OCI-LY1 (cell line): ENCODE data around the gene MAST4.

ENCODE experiments used
- H2AFZ ChIP-seq: fragments of 200-600 bp; sonication (generic), shearing (Covaris generic); 2 replicates; pipeline ENCODE4 v1.6.0; 2014; ENCODE audit warnings: antibody characterized with exemption, mild to moderate bottlenecking, low read length
- H3F3A ChIP-seq: fragments of 200-600 bp; sonication (generic), shearing (Covaris generic); 2 replicates; pipeline ENCODE4 v1.6.0; 2014; ENCODE audit warnings: mild to moderate bottlenecking, antibody characterized with exemption, low read length, moderate library complexity; ENCODE audit not compliant: insufficient read depth
- H3K27ac ChIP-seq: fragments of 200-600 bp; sonication (generic); 2 replicates; pipeline ENCODE4 v1.5.1; 2014; ENCODE audit warnings: low read length, mixed run types, mild to moderate bottlenecking, low read depth; ENCODE audit not compliant: poor library complexity, severe bottlenecking
- H3K27me3 ChIP-seq: fragments of 200-600 bp; sonication (generic); 2 replicates; pipeline ENCODE4 v1.6.0; 2014; ENCODE audit warnings: antibody characterized with exemption, mild to moderate bottlenecking, low read length, moderate library complexity; ENCODE audit not compliant: insufficient read depth
- H3K36me3 ChIP-seq: fragments of 200-600 bp; sonication (generic); 2 replicates; pipeline ENCODE4 v1.6.1; 2014; ENCODE audit warnings: mild to moderate bottlenecking, antibody characterized with exemption, low read length, moderate library complexity, mixed read lengths; ENCODE audit not compliant: insufficient read depth
- H3K4me1 ChIP-seq: fragments of 200-600 bp; sonication (generic); 2 replicates; pipeline ENCODE4 v1.5.1; 2014; ENCODE audit warnings: mild to moderate bottlenecking, low read length, moderate library complexity; ENCODE audit not compliant: insufficient read depth, severe bottlenecking
- H3K4me2 ChIP-seq: fragments of 200-600 bp; sonication (generic), shearing (Covaris generic); 2 replicates; pipeline ENCODE4 v1.6.1; 2014; ENCODE audit warnings: low read length
- H3K4me3 ChIP-seq: fragments of 200-600 bp; sonication (generic); 2 replicates; pipeline ENCODE4 v1.5.1; 2014; ENCODE audit warnings: low read length, low read depth, mild to moderate bottlenecking, mixed read lengths; ENCODE audit not compliant: poor library complexity, severe bottlenecking
- H3K79me2 ChIP-seq: fragments of 200-600 bp; shearing (Covaris generic); 2 replicates; pipeline ENCODE4 v1.6.1; 2016; ENCODE audit warnings: mixed run types, low read length, mixed read lengths; ENCODE audit not compliant: insufficient read depth
- H3K9ac ChIP-seq: fragments of 200-600 bp; sonication (generic), shearing (Covaris generic); 2 replicates; pipeline ENCODE4 v1.6.1; 2014; ENCODE audit warnings: mild to moderate bottlenecking, low read length, mixed read lengths
- H3K9me2 ChIP-seq: fragments of 200-600 bp; sonication (generic), shearing (Covaris generic); 2 replicates; pipeline ENCODE4 v1.6.1; 2014; ENCODE audit warnings: low read depth, mild to moderate bottlenecking, low read length, mixed read lengths
- H3K9me3 ChIP-seq: fragments of 200-600 bp; shearing (Covaris generic); 2 replicates; pipeline ENCODE4 v1.6.1; 2014; ENCODE audit warnings: low read length, mixed read lengths
- H4K20me1 ChIP-seq: fragments of 200-600 bp; sonication (generic), shearing (Covaris generic); 2 replicates; pipeline ENCODE4 v1.6.0; 2016; ENCODE audit warnings: mild to moderate bottlenecking, low read length; ENCODE audit not compliant: insufficient read depth
- CTCF ChIP-seq: fragments of 200-600 bp; sonication (generic), shearing (Covaris generic); IDR thresholded peaks from 2 replicates; pipeline ENCODE4 v1.5.1; 2017; ENCODE audit warnings: mild to moderate bottlenecking, antibody characterized with exemption, low read length, moderate library complexity, mixed read lengths
- EZH2 ChIP-seq: fragments of 200-600 bp; sonication (generic), shearing (Covaris generic); IDR thresholded peaks from 2 replicates; pipeline ENCODE4 v1.8.0; 2017; ENCODE audit warnings: borderline replicate concordance, mixed run types, mild to moderate bottlenecking, antibody characterized with exemption, low read length, moderate library complexity, mixed read lengths

The MAST4 gene

DNA sequence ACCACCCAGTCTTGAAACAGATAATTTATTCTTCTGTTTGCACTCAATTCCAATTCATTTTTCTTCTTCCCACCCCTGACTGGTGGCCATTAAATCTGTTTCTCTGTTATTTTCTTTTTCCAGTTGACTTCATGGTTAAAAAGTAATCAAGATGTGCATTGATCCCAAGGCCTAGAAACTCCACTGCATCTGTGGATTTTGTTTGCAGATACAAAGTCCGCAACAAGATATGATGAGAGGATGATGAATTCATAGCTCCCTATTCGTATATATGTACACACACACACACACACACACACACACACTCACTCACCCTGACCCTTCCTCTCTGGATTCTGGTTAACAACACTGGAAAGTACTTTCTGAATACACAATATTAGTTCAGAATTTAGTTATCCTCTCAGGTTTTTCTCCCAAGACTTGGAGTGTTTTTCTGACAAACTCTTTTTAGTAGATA, 548.0 kb downstream of the MAST4 start:
- H3K4me2 ChIP-seq: no peak overlapping the region

GRCh38 chr5:67146574-67146973, 550.4 kb downstream of the MAST4 start:
- Histone ChIP-seq H3K4me3 (no peak overlapping the region), H3K27ac (no peak overlapping the region)
- TF ChIP-seq EZH2 (no peak), CTCF (no peak)

More for the DNA sequence above, 548.0 kb downstream of the MAST4 start:
- Histone ChIP-seq H3K4me3 (no peak overlapping the region), H3K4me1 (no peaks in the 10 kb centered on the region), H3K27me3 (no peaks in the 10 kb centered on the region), H3K9me2 (no peaks in the 10 kb centered on the region), H2AFZ (no peak overlapping the region), H3K36me3 (no peaks in the 10 kb centered on the region), H3K27ac (no peak overlapping the region), H3F3A (no peaks in the 10 kb centered on the region), H3K9me3 (no peaks in the 10 kb centered on the region), H4K20me1 (no peaks in the 10 kb centered on the region), H3K9ac (no peak overlapping the region), H3K79me2 (no peaks in the 10 kb centered on the region)
- no peak for TF ChIP-seq EZH2
- TF ChIP-seq CTCF: no peak

GRCh38 chr5:67146981-67147380, 550.8 kb downstream of the MAST4 start:
- no peak overlapping the region for H2AFZ ChIP-seq

More at GRCh38 chr5:67146574-67146973, 550.4 kb downstream of the MAST4 start:
- H3K4me2 ChIP-seq: no peak overlapping the region
- H3F3A ChIP-seq: no peaks in the 10 kb centered on the region
- no peaks in the 10 kb centered on the region for H3K9me2 ChIP-seq
- H3K9me3 ChIP-seq: no peaks in the 10 kb centered on the region
- no peaks in the 10 kb centered on the region for H3K36me3 ChIP-seq
- no peaks in the 10 kb centered on the region for H3K4me1 ChIP-seq
- no peaks in the 10 kb centered on the region for H3K79me2 ChIP-seq
- H4K20me1 ChIP-seq: no peaks in the 10 kb centered on the region
- H3K27me3 ChIP-seq: no peaks in the 10 kb centered on the region
- no peak overlapping the region for H3K9ac ChIP-seq
- no peak overlapping the region for H2AFZ ChIP-seq

More at GRCh38 chr5:67146981-67147380, 550.8 kb downstream of the MAST4 start:
- no peaks in the 10 kb centered on the region for H3K79me2 ChIP-seq
- H3K27me3 ChIP-seq: no peaks in the 10 kb centered on the region
- no peaks in the 10 kb centered on the region for H3K9me2 ChIP-seq
- no peak overlapping the region for H3K9ac ChIP-seq
- no peak for TF ChIP-seq EZH2
- no peak for TF ChIP-seq CTCF
- H3K36me3 ChIP-seq: no peaks in the 10 kb centered on the region
- no peak overlapping the region for H3K4me3 ChIP-seq
- H3K4me1 ChIP-seq: no peaks in the 10 kb centered on the region
- no peak overlapping the region for H3K27ac ChIP-seq
- H4K20me1 ChIP-seq: no peaks in the 10 kb centered on the region
- no peak overlapping the region for H3K4me2 ChIP-seq
- H3K9me3 ChIP-seq: no peaks in the 10 kb centered on the region
- H3F3A ChIP-seq: no peaks in the 10 kb centered on the region
